GM23248 (cell line): ENCODE results near the gene WNK2. TPM values are rescaled to one million over a fixed set of nuclear protein-coding genes. Genes with fewer than 3 reads are reported as not detected.

Experiments
- DNase-seq: peaks from one replicate; pipeline ENCODE4 v3.0.0-alpha.2; 2015
- H2AFZ ChIP-seq: fragments of 200-600 bp; sonication (generic); 2 replicates; pipeline ENCODE4 v1.6.1; 2016; ENCODE audit warnings: antibody characterized with exemption
- H3F3A ChIP-seq: fragments of 200-600 bp; sonication (generic); 2 replicates; pipeline ENCODE4 v1.6.1; 2016; ENCODE audit warnings: mild to moderate bottlenecking, antibody characterized with exemption, mixed run types; ENCODE audit not compliant: insufficient read depth
- H3K27ac ChIP-seq: fragments of 200-600 bp; sonication (generic); 2 replicates; pipeline ENCODE4 v1.5.1; 2016; ENCODE audit warnings: mild to moderate bottlenecking
- H3K27me3 ChIP-seq: fragments of 200-600 bp; sonication (generic); replicated peaks from 2 replicates; pipeline ENCODE4 v1.6.1; 2016; ENCODE audit warnings: mild to moderate bottlenecking; ENCODE audit not compliant: insufficient read depth
- H3K36me3 ChIP-seq: fragments of 200-600 bp; sonication (generic); 2 replicates; pipeline ENCODE4 v1.6.1; 2016; ENCODE audit warnings: low read depth, mild to moderate bottlenecking
- H3K4me1 ChIP-seq: fragments of 200-600 bp; sonication (generic); 2 replicates; pipeline ENCODE4 v1.6.1; 2016; ENCODE audit warnings: mild to moderate bottlenecking; ENCODE audit not compliant: insufficient read depth
- H3K4me2 ChIP-seq: fragments of 200-600 bp; sonication (generic); one replicate; pipeline ENCODE4 v1.6.1; 2016; ENCODE audit warnings: mild to moderate bottlenecking; ENCODE audit not compliant: unreplicated experiment
- H3K4me3 ChIP-seq: fragments of 200-600 bp; sonication (generic); 2 replicates; pipeline ENCODE4 v1.5.1; 2016; ENCODE audit warnings: mild to moderate bottlenecking
- H3K79me2 ChIP-seq: fragments of 200-600 bp; sonication (generic); 2 replicates; pipeline ENCODE4 v1.6.1; 2016; ENCODE audit warnings: mild to moderate bottlenecking; ENCODE audit not compliant: insufficient read depth
- H3K9ac ChIP-seq: fragments of 200-600 bp; sonication (generic); 2 replicates; pipeline ENCODE4 v1.6.1; 2016; ENCODE audit warnings: mild to moderate bottlenecking
- H3K9me2 ChIP-seq: fragments of 200-600 bp; sonication (generic); 2 replicates; pipeline ENCODE4 v1.6.1; 2016; ENCODE audit warnings: mixed run types, mild to moderate bottlenecking, moderate library complexity; ENCODE audit not compliant: insufficient read depth
- H3K9me3 ChIP-seq: fragments of 200-600 bp; sonication (generic); one replicate; pipeline ENCODE4 v1.6.1; 2017; ENCODE audit warnings: low read depth
- H4K20me1 ChIP-seq: fragments of 200-600 bp; sonication (generic); 2 replicates; pipeline ENCODE4 v1.6.0; 2016; ENCODE audit not compliant: insufficient read depth
- EZH2 ChIP-seq: fragments of 200-600 bp; sonication (generic); IDR thresholded peaks from 2 replicates; pipeline ENCODE4 v1.6.1; 2018; ENCODE audit warnings: antibody characterized with exemption, mild to moderate bottlenecking; ENCODE audit not compliant: insufficient read depth, poor library complexity, severe bottlenecking
- EZH2phosphoT487 ChIP-seq: fragments of 200-600 bp; sonication (generic); IDR thresholded peaks from 2 replicates; pipeline ENCODE4 v1.6.1; 2018; ENCODE audit warnings: antibody characterized with exemption, moderate library complexity, mild to moderate bottlenecking, low read depth; ENCODE audit not compliant: insufficient read depth
- WGBS, 2 experiments: methylation state at CpG; one replicate each; pipeline ENCODE4 v1.1.6; 2015 to 2017; ENCODE audit warnings: low lambda C conversion rate in 2 of 2, low coverage in 1 of 2; ENCODE audit errors: missing lambda C conversion rate in 2 of 2; 5-methylcytosine and 5-hydroxymethylcytosine counted together
- in situ Hi-C: fragments of 300-500 bp; cut with MboI; formaldehyde crosslinking; loops from 2 replicates; pipeline ENCODE4 v1.15.0; 2020
- polyA plus RNA-seq: library from polyadenylated mRNA; unstranded; fragments of >200 nt; fragmentation: Nextera tagmentation; extraction: Ambion mirVana; gene quantifications from 2 replicates; pipeline ENCODE4 v1.2.1, GENCODE V29; 2016
- total RNA-seq: library from RNA; depleted of rRNA; stranded (reverse); fragments of >200 nt; shearing (Covaris generic); gene quantifications from 2 replicates; pipeline ENCODE4 v1.2.3, GENCODE V29; 2014

Gene WNK2
- total and polyA plus RNA-seq, 2 experiments from 2014 or later: not detected

DNA sequence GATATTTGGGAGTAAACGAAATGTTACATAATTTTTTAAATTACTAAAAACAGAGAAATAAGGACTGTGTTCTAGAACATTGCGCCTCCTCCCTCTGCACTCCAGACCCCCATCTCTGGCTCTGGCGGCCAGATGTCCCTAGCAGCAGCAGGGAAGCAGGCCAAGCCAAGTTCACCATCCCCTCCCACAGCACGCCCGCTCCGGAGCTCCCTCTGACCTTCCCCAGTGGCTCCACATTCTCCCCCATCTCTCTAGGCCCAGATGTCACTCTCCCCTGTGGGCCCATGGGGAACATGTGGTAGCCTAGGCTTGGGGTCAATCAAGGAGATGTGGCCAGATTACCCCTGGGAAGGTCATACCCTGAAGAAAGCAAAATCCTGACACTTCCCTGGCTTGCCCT lies 6.3 kb upstream of the WNK2 start:
- in situ Hi-C loops: no loop called here
- no peak overlapping the region for H3K9ac ChIP-seq
- peaks cover 22% of the 10 kb centered on the region; the same call in 1 of the 2 replicates for H3K27me3 ChIP-seq
- no peak for DNase-seq
- no peaks in the 10 kb centered on the region for H4K20me1 ChIP-seq
- H3K36me3 ChIP-seq: no peaks in the 10 kb centered on the region
- no peak for TF ChIP-seq EZH2
- no peak for TF ChIP-seq EZH2phosphoT487
- no peaks in the 10 kb centered on the region for H3K9me3 ChIP-seq
- H3K4me3 ChIP-seq: no peak overlapping the region
- H3K27ac ChIP-seq: no peak overlapping the region
- H3K9me2 ChIP-seq: no peaks in the 10 kb centered on the region
- no peaks in the 10 kb centered on the region for H3K79me2 ChIP-seq
- no peak overlapping the region for H2AFZ ChIP-seq
- WGBS, 2 experiments: 15 to 18% methylated on average over 6 of the region's 6 CpGs
- no peaks in the 10 kb centered on the region for H3F3A ChIP-seq
- H3K4me1 ChIP-seq: no peaks in the 10 kb centered on the region
- H3K4me2 ChIP-seq: no peak overlapping the region

DNA sequence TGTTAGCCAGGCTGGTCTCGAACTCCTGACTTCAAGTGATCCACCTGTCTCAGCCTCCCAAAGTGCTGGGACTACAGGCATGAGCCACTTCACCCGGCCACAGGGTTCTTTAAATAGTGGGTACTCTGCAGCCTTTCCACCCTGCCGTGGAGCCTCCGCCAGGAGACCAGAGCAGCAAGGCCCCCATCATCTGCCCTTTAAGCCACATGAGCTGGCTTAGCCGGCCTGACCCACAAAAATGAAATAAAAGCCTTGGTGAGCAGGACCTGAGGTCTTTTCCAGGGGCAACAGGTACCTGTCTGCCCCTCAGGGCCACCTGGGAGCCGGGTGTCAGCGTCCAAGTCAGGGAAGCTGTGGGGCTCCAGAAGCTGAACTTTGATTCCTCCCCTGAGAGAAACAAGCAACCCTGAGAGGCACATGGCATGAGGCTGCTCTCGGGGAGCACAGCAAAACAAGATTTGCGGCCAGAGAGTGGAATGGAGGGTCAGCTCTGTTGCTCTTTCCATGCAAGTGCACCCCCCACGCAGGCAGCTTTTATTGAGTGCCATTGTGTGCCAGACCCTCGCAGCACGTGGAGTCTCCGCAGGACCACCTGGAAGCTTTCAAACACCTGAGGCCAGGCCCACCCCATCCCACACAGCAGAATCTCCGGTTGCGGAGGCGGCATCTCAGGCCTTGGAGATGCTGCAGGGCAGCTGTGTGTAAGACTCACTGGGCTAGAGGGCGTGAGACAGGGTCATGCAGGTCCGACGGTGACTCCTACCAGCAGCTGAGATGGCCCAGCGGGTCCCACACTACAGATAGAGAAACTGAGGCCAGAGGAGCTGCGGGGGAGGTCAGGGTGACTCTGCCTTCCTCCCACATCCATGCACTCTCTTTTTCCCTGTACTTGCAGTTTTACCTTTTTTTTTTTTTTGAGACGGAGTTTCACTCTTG lies 4.8 kb upstream of the WNK2 start:
- no peaks in the 10 kb centered on the region for H4K20me1 ChIP-seq
- no peak for DNase-seq
- no peaks in the 10 kb centered on the region for H3K4me1 ChIP-seq
- H3F3A ChIP-seq: no peaks in the 10 kb centered on the region
- H2AFZ ChIP-seq: no peak overlapping the region
- no peak for TF ChIP-seq EZH2phosphoT487
- no peak for TF ChIP-seq EZH2
- H3K9me3 ChIP-seq: no peaks in the 10 kb centered on the region
- H3K27ac ChIP-seq: no peak overlapping the region
- in situ Hi-C loops: no loop called here
- no peaks in the 10 kb centered on the region for H3K79me2 ChIP-seq
- H3K4me2 ChIP-seq: no peak overlapping the region
- H3K4me3 ChIP-seq: no peak overlapping the region
- no peaks in the 10 kb centered on the region for H3K36me3 ChIP-seq
- H3K27me3 ChIP-seq: peaks cover 30% of the 10 kb centered on the region
- H3K9ac ChIP-seq: no peak overlapping the region
- H3K9me2 ChIP-seq: no peaks in the 10 kb centered on the region
- WGBS, 2 experiments: 72% methylated on average over 22 of the region's 22 CpGs

DNA sequence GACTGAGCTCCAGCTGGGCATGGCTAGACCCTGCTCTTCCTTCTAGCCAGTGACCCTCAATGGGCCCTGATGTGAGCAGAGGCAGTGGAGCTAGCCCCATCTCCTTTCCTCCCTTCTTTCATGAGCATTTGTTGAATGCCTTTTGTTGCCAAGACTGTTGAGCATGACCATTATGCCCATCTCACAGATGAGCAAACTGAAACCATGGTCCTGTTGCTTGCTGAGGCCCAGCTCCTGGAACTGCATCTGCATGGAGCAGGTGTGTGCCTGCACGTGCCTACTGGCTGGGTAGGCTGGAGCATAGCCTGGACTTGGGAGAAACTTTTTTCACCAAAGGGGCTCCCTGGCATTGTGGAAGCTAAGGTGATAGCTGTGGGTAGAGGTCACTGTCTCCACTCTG lies 3.0 kb upstream of the WNK2 start:
- H3K36me3 ChIP-seq: no peaks in the 10 kb centered on the region
- H3K79me2 ChIP-seq: no peaks in the 10 kb centered on the region
- H2AFZ ChIP-seq: no peak overlapping the region
- no peaks in the 10 kb centered on the region for H3K9me3 ChIP-seq
- H3K9me2 ChIP-seq: no peaks in the 10 kb centered on the region
- in situ Hi-C loops: no loop called here
- WGBS, 2 experiments: 23 to 42% methylated on average over 1 of the region's 1 CpG
- H3K27me3 ChIP-seq: peaks cover 30% of the 10 kb centered on the region
- TF ChIP-seq EZH2phosphoT487 (no peak), EZH2 (no peak)
- DNase-seq: no peak
- H3F3A ChIP-seq: no peaks in the 10 kb centered on the region
- no peaks in the 10 kb centered on the region for H3K4me1 ChIP-seq
- H3K4me2 ChIP-seq: no peak overlapping the region
- no peak overlapping the region for H3K4me3 ChIP-seq
- no peak overlapping the region for H3K9ac ChIP-seq
- H4K20me1 ChIP-seq: no peaks in the 10 kb centered on the region
- H3K27ac ChIP-seq: no peak overlapping the region

DNA sequence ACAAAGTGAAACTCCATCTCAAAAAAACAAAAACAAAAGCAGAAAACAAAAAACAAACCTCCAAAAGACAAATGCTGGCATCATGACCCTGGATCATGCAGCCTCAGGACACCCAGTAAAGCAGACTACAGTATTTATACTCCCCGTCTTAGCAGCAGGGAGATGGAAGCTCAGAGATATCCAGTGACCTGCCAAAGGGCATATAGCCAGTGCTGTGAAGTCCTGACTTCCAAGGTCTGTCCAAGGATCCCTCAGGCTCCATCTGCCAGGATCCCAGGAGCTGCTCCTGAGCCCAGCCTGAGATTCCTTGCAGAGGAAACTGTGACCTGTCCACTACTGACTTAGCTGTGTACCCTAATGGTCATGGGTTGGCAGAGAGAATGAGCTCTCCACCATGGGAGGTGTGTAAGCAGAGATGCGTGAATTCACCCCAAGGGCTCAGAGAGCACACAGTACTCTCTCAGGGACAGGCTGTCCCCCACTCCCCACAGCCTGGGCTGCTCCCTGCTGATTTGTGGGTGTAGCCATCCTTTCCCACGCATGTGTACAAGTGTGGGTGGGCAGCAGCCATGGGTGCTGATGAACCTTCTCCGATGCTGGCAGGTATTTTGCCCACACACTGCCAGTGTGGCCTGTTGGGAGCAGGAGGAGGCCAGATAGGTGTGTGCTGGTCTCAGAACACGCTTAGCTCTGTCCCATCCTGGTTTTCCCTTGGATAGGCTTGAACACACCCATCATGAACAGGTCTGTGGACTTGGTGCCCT lies 2.1 kb upstream of the WNK2 start:
- H3F3A ChIP-seq: no peaks in the 10 kb centered on the region
- H3K79me2 ChIP-seq: no peaks in the 10 kb centered on the region
- H4K20me1 ChIP-seq: no peaks in the 10 kb centered on the region
- H3K36me3 ChIP-seq: no peaks in the 10 kb centered on the region
- TF ChIP-seq EZH2 (no peak), EZH2phosphoT487 (no peak)
- H3K4me1 ChIP-seq: no peaks in the 10 kb centered on the region
- H3K9me2 ChIP-seq: no peaks in the 10 kb centered on the region
- no peak for DNase-seq
- in situ Hi-C loops: no loop called here
- H3K4me3 ChIP-seq: no peak overlapping the region
- H3K27me3 ChIP-seq: peaks cover 30% of the 10 kb centered on the region
- no peaks in the 10 kb centered on the region for H3K9me3 ChIP-seq
- 69 to 71% methylated on average over 5 of the region's 5 CpGs for WGBS, 2 experiments
- H3K9ac ChIP-seq: no peak overlapping the region
- no peak overlapping the region for H2AFZ ChIP-seq
- no peak overlapping the region for H3K27ac ChIP-seq
- no peak overlapping the region for H3K4me2 ChIP-seq
